HepG2 (cell line): ENCODE measurements around the gene CTSA. TPM values are rescaled to one million over a fixed set of nuclear protein-coding genes. Genes with fewer than 3 reads are reported as not detected.

ENCODE experiments used
- ATAD3A ChIP-seq: sonication (generic); formaldehyde crosslinking; IDR thresholded peaks from 2 replicates; pipeline ENCODE4 v1.4.0; 2020; ENCODE audit warnings: missing genetic modification reagents
- ATF4 ChIP-seq, 2 experiments: fragments of 450-650 bp in 1 of 2; sonication (generic) in 1 of 2; formaldehyde crosslinking; IDR thresholded peaks; 2 replicates each; pipeline versions ENCODE4 v1.5.0 to v1.8.0; 2020 to 2022; ENCODE audit warnings: mild to moderate bottlenecking in 1 of 2, missing genetic modification reagents in 1 of 2
- CCDC6 ChIP-seq: sonication (generic); formaldehyde crosslinking; IDR thresholded peaks from 2 replicates; pipeline ENCODE4 v1.8.1; 2022; ENCODE audit warnings: mild to moderate bottlenecking, missing genetic modification reagents, moderate library complexity
- CHD2 ChIP-seq: IDR thresholded peaks from 2 replicates; pipeline ENCODE4 v1.6.1; 2011; ENCODE audit warnings: low read depth, low read length, improper control_type of control experiment
- DDIT3 ChIP-seq: sonication (generic); formaldehyde crosslinking; IDR thresholded peaks from 2 replicates; pipeline ENCODE4 v1.4.0; 2020; ENCODE audit warnings: mild to moderate bottlenecking, missing genetic modification reagents
- FOXJ3 ChIP-seq: sonication (generic); formaldehyde crosslinking; IDR thresholded peaks from 2 replicates; pipeline ENCODE4 v1.4.0; 2020; ENCODE audit warnings: missing genetic modification reagents, mild to moderate bottlenecking, borderline replicate concordance
- FOXK1 ChIP-seq: sonication (generic); formaldehyde crosslinking; IDR thresholded peaks from 2 replicates; pipeline ENCODE4 v1.4.0; 2020; ENCODE audit warnings: low read depth, missing genetic modification reagents, borderline replicate concordance
- HDAC1 ChIP-seq: sonication (generic); formaldehyde crosslinking; IDR thresholded peaks from 2 replicates; pipeline ENCODE4 v1.5.1; 2020; ENCODE audit warnings: mild to moderate bottlenecking, missing genetic modification reagents
- MAFF ChIP-seq: IDR thresholded peaks from 2 replicates; pipeline ENCODE4 v1.6.1; 2011; ENCODE audit warnings: low read depth, low read length, improper control_type of control experiment
- MYNN ChIP-seq: sonication (generic); formaldehyde crosslinking; IDR thresholded peaks from 2 replicates; pipeline ENCODE4 v1.4.0; 2020; ENCODE audit warnings: mild to moderate bottlenecking, low read depth, missing genetic modification reagents
- NFKB2 ChIP-seq: sonication (generic); formaldehyde crosslinking; IDR thresholded peaks from 2 replicates; pipeline ENCODE4 v1.4.0; 2020; ENCODE audit warnings: missing genetic modification reagents, borderline replicate concordance
- PAWR ChIP-seq: sonication (generic); formaldehyde crosslinking; IDR thresholded peaks from 2 replicates; pipeline ENCODE4 v1.4.0; 2020; ENCODE audit warnings: missing genetic modification reagents, mild to moderate bottlenecking, borderline replicate concordance
- PHF21A ChIP-seq: sonication (generic); formaldehyde crosslinking; IDR thresholded peaks from 2 replicates; pipeline ENCODE4 v1.5.0; 2020; ENCODE audit warnings: mild to moderate bottlenecking, missing genetic modification reagents
- SNAI1 ChIP-seq: sonication (generic); formaldehyde crosslinking; IDR thresholded peaks from 2 replicates; pipeline ENCODE4 v1.5.0; 2020; ENCODE audit warnings: mild to moderate bottlenecking, missing genetic modification reagents, borderline replicate concordance
- SNAPC5 ChIP-seq: sonication (generic); formaldehyde crosslinking; IDR thresholded peaks from 2 replicates; pipeline ENCODE4 v1.8.1; 2023; ENCODE audit warnings: mild to moderate bottlenecking, missing genetic modification reagents, borderline replicate concordance
- SP2 ChIP-seq: sonication (generic); formaldehyde crosslinking; IDR thresholded peaks from 2 replicates; pipeline ENCODE4 v1.5.1; 2020; ENCODE audit warnings: mild to moderate bottlenecking, missing genetic modification reagents
- STAG1 ChIP-seq: sonication (generic); formaldehyde crosslinking; IDR thresholded peaks from 2 replicates; pipeline ENCODE4 v1.4.0; 2020; ENCODE audit warnings: missing genetic modification reagents
- STAT5B ChIP-seq: sonication (generic); formaldehyde crosslinking; IDR thresholded peaks from 2 replicates; pipeline ENCODE4 v1.4.0; 2020; ENCODE audit warnings: missing genetic modification reagents
- SUZ12 ChIP-seq: fragments of 150-350 bp; IDR thresholded peaks from 2 replicates; pipeline ENCODE4 v1.6.1; 2014; ENCODE audit warnings: low read depth, low read length
- ZNF207 ChIP-seq: fragments of 450-650 bp; IDR thresholded peaks from 2 replicates; pipeline ENCODE4 v1.6.1; 2016; ENCODE audit warnings: antibody characterized with exemption, borderline replicate concordance
- ZNF3 ChIP-seq: IDR thresholded peaks from 2 replicates; pipeline ENCODE4 v1.7.0; 2017; ENCODE audit warnings: inconsistent platforms
- ZNF414 ChIP-seq: sonication (generic); formaldehyde crosslinking; IDR thresholded peaks from 2 replicates; pipeline ENCODE4 v1.5.0; 2020; ENCODE audit warnings: missing genetic modification reagents
- ZNF530 ChIP-seq: sonication (generic); formaldehyde crosslinking; IDR thresholded peaks from 2 replicates; pipeline ENCODE4 v1.5.0; 2020; ENCODE audit warnings: low read depth, mild to moderate bottlenecking, missing genetic modification reagents
- ZNF646 ChIP-seq: sonication (generic); formaldehyde crosslinking; IDR thresholded peaks from 2 replicates; pipeline ENCODE4 v1.9.0; 2021; ENCODE audit warnings: mild to moderate bottlenecking, missing genetic modification reagents
- polyA plus RNA-seq, 8 experiments: library from polyadenylated mRNA; depleted of rRNA in 3 of 8; stranded (reverse) in 7 of 8; unstranded in 1 of 8; fragments of >200 nt; fragmentation: Illumina TruSeq in 4 of 8; extraction: Trizol in 4 of 8; gene quantifications; 2 replicates each; pipeline versions ENCODE4 v1.2.1 to v1.2.3, GENCODE V29; 2011 to 2016; ENCODE audit warnings: low read depth in 4 of 8, missing spikeins in 1 of 8, mixed read lengths in 1 of 8; ENCODE audit not compliant: insufficient read depth in 1 of 8
- total RNA-seq, 5 experiments: library from RNA; depleted of rRNA; stranded (reverse); fragments of >200 nt; fragmentation: Illumina TruSeq; extraction: Trizol; gene quantifications; 2 replicates each; pipeline ENCODE4 v1.2.3, GENCODE V29; 2016; ENCODE audit warnings: low read depth in 1 of 5

CTSA gene
- total and polyA plus RNA-seq, 2 of the 13 experiments (the other 11 are each of a cell fraction or from before 2014, with no cell fraction given) = 202 to 231 TPM

GRCh38 chr20:45909336-45909808 lies 18.2 kb downstream of the CTSA start (continued):
- TF ChIP-seq SP2 (CRISPR knock-in tag) (no peak), ZNF207 (no peak), CHD2 (no peak), ATF4 (CRISPR knock-in tag; IDR thresholded peaks at IDR 0.05) (no peak), DDIT3 (no peak), HDAC1 (CRISPR knock-in tag) (peak; percentile 71), SNAI1 (no peak; the same call in 1 of the 2 replicates), PHF21A (peak; percentile 59), ATAD3A (CRISPR knock-in tag) (no peak), FOXK1 (CRISPR knock-in tag) (no peak; the same call in 1 of the 2 replicates), ZNF3 (CRISPR knock-in tag) (no peak), SNAPC5 (CRISPR knock-in tag) (no peak), FOXJ3 (CRISPR knock-in tag) (no peak), ZNF530 (no peak), MAFF (no peak), ZNF646 (CRISPR knock-in tag) (no peak), ZNF414 (CRISPR knock-in tag) (no peak; the same call in 1 of the 2 replicates), SUZ12 (no peak), PAWR (no peak), CCDC6 (CRISPR knock-in tag) (no peak), STAT5B (CRISPR knock-in tag) (no peak), STAG1 (CRISPR knock-in tag) (peak; percentile 3; the same call in 1 of the 2 replicates), MYNN (CRISPR knock-in tag) (no peak; the same call in 1 of the 2 replicates), NFKB2 (no peak)
